ENCODE data around the gene MAP1LC3A.

MAP1LC3A gene

DNA sequence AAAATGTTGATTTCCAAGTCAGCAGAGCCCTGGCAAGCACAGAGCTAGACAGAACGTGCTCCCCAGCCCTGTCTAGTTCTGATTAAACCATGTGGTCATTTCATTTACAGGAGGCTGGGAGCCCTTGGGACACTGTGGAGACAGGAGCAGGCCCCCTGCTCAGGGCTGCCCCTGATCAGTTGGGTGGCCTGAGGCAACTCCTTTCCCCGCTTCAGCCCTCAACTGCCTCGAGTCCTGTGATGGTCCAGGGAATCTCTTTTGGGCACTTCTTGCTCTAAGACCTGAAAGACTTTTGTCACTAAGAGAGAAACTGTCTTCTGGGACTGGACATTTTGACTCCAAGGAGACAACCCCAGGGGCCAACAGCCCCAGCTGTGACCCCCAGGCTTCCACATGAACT lies 28.8 kb upstream of the MAP1LC3A start:
- no peak for DNase-seq (ENCODE audit: low read depth in 2 of 2)

DNA sequence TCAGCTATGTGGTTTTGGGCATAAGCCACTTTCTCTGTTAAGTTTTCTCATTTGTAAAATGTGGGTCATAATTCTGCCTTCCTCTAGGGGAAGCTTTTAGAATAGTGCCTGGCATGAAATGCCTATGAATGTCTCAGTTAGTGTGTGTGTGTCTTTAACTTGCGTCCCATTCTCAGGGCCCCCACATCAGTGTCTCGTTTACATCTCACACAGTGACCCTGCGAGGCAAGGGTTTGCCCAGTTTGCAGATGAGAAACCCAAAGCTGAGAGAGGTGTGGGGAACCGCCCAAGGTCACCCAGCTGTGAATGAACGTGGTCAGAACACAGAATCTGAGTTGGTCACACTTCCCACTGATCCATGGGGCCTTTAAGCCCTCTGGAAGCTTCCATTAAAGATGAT lies 28.2 kb upstream of the MAP1LC3A start:
- no peak for DNase-seq (ENCODE audit: low read depth in 2 of 2)

DNA sequence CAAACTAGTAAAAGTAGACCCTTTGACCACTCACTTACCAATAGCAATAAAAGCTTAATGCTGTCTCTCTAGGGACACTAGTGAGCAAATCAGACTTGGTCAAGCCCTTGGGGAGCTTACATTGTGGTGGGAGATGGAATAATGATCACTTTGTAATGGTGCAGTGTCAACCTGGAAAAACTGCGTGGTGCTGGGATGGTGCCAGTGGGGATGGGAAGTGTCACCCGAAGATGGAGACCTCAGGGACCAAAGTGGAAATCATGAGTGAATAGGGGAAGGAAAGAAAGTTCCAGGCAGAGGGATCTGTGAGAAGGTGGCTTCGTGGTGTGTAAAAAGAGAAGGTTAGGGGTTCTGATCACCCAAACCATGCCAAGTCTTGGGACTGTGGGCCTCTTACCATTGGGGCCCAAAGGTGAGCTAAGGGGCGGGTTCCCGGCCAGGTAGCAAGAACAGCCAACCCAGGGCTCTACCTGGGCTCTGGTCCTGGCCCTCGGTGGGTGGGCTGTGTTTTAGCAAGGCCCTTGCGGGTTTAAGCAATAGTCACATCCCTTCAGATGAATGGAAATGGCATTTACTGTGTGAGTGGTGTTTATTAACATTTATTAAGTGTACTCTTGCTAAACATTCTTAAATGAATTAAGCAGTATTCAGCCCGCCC lies 26.8 kb upstream of the MAP1LC3A start:
- DNase-seq (ENCODE audit: low read depth in 2 of 2) = no peak

DNA sequence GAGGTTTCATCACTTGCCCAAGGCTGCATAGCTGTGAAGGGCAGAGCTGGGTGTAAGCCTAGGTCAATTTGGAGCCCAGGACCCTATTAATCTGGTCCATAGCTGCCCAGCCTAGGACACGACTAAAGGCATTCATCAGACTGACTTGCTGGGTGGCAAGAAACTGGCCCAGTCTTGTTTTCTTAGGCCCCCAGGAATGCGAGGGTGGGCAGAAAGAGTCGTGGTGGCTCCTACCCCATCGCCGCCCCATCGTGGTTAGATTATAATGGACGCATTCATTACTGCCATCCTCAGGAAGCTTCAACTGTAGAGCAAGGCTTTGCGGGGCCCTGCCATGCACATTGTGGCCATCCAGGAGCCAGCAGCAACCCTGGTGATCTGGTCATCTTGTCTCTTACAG lies 26.2 kb upstream of the MAP1LC3A start:
- no peak for DNase-seq (ENCODE audit: low read depth in 2 of 2)

DNA sequence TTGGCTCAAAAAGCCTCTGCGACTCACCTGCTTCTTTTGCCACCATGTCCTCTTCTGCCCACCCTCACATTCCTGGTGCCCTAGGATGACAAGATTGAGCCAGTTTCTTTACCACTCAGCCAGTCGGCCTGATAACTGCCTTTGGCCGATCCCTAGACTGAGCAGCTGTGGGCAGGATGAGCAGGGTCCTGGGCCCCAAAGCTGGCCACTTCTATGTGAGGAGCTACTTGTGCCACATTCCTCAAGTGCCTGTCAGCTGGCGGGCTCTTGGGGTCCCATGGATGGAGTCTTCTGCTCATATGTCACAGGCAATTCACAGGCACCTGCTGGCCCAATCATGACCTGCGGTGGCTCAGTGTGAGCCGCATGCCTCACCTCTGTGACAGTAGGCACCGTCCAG lies 25.8 kb upstream of the MAP1LC3A start:
- DNase-seq (ENCODE audit: low read depth in 2 of 2) = no peak

DNA sequence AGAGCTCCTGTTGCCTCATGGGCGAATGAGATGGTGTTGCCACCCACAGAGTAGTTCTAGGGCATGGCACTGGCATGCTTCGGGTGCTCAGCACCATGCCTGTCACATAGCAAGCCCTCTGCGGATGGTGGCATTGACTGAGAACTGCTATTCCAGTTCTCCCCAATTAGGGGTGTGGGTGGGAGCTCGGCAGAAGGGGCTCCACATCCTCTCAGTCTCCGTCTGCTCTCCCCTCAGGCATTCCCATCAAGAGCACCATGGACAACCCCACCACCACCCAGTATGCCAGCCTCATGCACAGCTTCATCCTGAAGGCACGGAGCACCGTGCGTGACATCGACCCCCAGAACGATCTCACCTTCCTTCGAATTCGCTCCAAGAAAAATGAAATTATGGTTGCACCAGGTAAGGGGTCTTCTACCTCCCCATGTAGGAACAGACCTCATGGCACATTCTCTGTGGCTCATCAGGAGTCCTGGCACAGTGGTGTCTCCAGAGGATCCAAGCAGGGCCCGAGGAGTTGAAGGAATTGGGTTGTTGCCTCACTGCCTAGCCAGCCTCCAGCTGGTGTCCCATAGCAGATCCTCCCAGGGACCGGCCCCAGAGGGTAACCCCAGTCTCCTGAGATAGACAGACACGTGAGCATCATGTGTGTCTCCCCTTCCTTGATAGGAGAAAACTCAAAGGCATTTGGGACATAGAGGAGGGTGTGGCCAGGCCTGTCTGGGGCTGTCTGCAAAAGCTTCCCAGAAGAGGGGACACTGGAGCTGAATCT lies 23.9 kb upstream of the MAP1LC3A start:
- no peak for DNase-seq (ENCODE audit: low read depth in 2 of 2)

DNA sequence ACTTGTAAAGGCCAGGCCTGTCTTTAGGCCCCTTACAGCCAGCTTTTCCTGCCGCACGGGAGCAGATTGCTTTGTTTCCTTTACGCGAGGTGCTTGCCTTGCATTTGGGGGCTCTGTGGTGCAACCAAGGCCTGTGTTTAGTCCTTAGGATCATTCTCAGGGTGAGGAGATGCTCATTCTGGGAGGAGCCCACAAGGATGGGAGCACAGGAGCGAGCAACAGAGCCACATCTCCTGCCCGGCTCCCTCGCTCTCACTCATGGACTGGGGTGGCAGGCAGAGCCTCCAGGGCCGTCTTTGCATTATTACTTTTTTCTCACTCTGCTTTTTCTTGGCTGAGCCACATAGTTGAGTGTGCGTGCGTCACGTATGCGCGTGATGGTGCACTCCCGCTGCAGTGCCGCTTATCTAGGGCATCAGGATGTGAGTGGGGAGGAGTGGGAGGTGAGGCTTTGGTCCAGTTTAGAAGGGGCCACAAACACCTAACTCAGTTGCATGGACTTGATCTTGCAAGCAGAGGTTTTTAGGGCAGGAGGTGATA lies 23.1 kb upstream of the MAP1LC3A start:
- DNase-seq (ENCODE audit: low read depth in 2 of 2) = no peak

DNA sequence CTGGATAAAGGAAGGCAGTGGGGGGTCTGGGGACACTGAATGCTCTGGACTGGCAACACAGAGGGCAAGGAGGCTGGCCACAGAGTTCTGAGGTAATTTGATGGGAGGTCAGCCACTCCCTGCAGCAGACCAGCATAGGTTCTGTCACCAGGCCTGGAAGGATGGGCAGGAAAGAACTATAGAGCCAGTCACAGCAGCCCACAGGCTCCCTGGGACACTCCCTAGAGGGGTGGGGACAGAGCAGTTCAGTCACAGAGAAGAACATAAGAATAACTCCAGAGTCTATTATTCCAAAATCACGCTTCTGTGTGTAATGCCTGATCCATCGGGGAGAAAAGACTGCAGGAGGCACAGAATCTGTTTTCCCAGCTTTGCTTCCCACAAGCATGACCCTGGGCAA lies 22.7 kb upstream of the MAP1LC3A start:
- no peak for DNase-seq (ENCODE audit: low read depth in 2 of 2)

DNA sequence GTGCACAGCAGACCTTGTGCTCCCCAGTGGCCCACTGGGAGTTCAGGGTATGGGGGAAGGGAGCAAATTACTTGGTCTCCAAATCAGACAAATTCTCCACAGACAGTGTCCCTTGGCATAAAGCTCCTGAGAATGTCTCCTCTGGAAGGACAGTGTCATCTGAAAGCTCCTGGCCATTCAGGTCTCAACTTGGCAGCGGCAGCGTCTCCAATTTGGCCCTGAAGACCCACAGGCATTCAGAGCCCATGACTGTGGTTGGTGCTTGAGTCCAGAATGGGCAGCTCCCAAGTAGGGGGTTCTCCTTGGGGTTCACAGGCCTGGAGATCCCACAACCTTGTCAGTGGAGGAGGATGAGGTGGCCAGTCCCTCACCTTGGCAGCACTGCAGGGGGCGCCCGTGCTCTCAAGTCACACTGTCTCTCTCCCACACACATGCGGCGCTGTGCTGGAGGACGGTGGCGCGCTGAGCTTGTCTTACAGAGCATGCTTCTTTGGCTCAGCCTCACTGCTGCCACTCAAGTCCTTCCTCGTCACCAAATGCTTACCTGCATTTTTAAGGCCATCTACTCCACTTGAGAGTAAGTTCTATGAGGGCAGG lies 21.6 kb upstream of the MAP1LC3A start:
- DNase-seq (ENCODE audit: low read depth in 2 of 2) = peak; percentile 23 to 38

DNA sequence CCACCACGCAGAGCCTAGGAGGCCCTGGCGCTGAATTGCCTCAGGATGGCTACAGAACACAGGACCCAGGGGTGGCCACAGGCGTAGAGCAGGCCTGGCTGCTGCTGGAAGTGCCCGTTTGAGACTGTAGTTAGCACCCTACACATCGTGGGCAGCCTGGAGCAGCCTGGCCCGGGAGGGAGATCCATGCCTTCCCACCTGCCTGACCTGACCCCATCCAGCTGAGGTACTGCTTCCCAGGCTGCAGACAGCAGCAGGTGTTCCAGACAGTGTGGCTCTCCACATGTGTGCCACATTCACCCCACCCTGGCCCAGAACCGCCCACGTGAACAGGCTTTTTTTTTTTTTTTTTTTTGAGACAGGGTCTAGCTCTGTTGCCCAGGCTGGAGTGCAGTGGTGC lies 20.9 kb upstream of the MAP1LC3A start:
- no peak for DNase-seq (ENCODE audit: low read depth in 2 of 2)

DNA sequence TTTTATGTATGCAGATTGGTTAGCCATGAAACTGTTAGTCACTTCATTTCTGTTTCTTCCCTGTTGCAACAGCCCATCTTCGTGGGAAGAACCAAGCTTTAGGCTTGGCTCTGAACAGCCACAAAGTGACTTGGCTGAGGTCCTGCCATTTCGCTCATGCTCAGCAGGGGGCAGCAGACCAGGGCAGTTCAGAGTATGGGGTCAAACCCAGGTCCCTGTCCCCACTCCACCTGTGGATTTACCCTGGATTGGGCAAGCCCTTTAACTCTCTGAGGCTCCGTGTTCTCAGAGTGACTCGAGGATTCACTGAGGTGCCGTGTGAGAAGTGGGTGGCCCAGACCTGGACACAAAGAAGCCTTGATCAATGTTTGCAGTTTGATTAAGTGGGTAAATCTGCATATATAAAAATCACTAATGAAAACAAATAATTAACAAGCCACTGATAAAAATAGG lies 19.8 kb upstream of the MAP1LC3A start:
- DNase-seq (ENCODE audit: low read depth in 2 of 2) = peak; percentile 23 to 50

DNA sequence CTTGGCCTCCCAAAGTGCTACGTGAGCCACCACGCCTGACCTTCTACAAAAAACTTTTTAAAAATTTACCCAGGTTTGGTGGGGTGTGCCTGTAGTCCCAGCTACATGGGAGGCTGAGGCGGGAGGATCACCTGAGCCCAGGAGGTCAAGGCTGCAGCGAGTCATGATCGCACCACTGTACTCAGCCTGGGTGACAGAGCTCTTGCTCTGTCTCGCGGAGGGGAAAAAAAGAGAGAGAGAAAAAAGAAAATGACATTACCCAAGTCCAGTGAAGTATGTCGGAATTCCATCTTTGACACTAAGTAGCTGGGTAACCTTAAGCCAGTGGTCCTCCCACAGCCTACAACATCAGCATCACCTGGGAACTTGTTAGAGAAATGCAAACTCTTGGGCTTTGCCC lies 18.8 kb upstream of the MAP1LC3A start:
- no peak for DNase-seq (ENCODE audit: low read depth in 2 of 2)

DNA sequence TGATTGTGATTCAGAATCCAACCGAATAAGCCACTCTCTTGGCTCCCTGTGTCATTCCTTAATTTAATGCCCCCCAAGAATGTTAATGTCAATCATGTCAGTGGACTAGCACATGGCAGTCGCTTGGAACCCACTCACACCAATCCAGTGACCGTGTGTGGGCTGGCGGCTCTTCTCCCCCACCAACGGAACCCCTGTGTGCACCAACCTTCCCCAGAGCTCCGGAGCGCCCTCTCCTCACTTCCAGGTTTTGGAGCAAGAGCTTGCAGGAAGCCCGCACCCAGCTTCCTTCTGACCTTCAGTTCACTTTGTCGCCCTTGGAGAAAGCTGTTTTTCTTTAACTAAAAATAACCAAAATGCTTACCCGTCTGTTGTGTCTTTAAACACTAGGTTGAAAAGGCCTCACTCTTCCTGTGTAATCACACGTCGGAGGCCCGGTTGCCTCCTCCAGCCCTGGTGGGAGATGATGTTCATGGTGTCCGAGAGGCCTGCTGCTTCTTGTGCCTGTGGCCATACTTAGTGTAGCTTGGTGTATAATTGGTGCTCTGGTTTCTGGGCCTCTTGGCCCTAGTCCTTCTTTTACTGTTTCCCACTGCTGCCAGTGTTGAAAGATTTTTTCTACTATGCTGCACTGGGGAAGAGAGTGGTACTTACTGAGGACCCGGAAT lies 17.8 kb upstream of the MAP1LC3A start:
- DNase-seq (ENCODE audit: low read depth in 2 of 2) = no peak

DNA sequence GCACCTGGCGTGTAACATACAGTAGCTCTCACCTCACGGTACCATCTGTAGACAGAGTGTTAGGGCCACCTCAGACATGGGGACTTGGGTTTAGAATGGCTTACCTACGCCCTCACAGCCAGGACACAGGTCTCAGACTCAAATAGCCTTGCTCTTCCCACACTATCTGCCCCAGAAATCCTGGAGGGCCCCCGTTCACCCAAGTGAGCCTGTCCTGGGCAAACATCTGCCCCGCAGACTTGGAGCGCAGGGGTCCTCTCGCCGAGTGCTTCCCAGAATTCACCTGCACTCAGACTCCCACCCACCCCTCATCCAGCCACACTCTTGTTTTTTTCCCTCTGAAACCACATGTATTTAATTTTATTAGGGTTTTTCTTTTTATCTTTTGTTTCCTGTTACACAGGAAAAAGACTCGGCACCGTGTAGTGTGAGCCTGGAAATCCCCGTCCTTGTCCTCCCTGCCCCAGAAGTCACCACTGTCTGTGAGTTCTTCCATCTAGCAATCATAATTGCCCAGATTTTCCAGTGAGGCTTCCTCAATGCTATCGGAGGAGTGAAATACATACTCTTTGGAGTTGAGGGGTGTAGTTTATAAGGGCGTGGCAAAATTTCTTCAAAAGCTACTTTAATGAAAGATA lies 17.1 kb upstream of the MAP1LC3A start:
- DNase-seq (ENCODE audit: low read depth in 2 of 2) = no peak

DNA sequence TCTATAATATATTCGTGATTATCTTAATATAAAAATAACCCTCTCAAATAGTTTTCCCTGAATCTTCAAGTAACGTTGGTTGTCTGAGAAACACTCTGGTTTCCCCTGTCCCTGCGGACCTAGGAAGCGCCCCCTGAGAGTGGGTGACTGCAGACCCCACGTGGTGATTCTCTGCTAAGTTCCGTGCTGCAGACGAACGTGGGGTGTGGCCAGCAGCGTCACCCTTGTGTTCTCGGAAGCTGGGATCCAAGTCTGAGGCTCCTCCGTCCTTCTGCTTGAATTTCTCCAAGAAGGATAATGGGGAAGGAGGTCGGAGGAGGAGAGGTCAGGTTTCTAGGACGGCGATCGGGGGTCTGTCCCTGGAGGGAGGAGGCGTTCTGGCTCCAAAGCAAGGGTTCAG lies 16.6 kb upstream of the MAP1LC3A start:
- DNase-seq (ENCODE audit: low read depth in 2 of 2) = no peak

DNA sequence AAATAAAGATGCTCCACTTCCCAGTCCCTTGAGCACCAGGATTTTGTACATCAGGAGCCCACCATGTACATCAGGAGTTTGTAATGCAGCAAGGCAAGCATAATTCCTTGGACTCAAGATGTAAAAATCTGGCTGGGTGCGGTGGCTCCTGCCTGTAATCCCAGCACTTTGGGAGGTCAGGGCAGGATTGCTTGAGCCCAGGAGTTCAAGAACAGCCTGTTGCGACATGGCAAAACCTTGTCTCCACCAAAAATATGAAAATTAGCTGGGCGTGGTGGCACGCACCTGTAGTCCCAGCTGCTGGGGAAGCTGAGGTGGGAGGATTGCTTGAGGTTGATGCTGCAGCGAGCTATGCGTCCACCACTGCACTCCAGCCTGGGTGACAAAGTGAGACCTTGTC lies 16.1 kb upstream of the MAP1LC3A start:
- no peak for DNase-seq (ENCODE audit: low read depth in 2 of 2)

DNA sequence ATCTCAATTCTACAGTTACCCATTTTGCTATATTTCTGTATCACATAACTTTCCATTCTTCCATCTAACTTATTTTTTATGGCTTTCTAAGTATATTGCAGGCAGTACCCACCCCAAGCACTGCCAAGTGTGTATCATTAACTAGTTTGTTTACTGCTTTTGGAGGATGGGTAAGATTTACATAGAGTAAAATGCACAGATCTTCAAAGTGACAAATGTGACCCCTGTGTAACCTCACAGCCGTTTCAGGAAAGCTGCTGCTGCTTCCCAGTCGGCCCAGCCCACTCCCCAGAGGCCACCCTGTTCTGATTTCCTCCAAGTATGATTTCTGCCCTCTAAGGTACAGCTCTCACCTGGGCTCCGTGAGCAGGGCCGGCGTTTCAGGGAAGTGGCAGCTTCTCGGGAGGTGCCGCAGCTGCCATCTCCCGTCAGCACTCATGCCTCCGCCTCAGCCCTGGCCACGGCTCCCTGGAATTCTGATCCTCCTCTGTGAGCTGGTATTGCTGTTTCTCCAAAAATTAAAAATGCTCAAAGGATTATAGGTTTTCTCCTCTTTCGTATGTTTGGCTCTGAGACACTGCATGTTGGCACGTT lies 15.0 kb upstream of the MAP1LC3A start:
- DNase-seq (ENCODE audit: low read depth in 2 of 2) = no peak

DNA sequence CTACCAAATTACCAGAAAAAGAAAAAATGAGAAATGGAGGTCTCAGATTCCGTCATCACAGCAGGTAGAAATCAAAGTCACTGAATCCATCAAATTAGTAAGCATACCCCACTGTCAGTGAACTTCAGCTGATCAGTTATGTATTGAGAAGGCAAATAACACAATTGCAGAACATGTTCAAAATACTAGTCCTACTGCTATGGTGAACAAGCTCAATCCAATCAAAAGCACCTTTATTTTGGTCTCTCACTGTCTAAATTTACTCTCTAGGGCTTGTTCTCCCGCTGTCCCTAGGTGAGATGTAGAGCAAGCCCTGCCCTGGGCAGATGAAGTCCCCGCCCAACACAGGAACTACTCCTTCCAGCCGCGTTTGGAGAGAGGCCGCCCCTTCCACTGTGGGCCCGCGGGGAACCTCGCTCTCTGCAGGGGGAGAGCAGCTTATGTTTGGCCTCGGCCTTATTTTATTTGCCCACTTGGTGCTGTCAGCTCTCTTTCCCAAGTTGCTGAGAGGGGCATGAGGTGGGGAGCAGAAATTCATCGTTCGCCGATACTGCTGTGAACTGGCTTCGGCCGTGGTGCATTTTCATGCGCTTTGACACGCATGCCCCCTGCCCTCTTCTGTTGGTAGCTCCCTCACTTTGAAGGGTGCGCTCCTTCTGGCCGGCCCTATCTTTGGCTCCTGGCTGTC lies 14.3 kb upstream of the MAP1LC3A start:
- DNase-seq (ENCODE audit: low read depth in 2 of 2) = no peak

DNA sequence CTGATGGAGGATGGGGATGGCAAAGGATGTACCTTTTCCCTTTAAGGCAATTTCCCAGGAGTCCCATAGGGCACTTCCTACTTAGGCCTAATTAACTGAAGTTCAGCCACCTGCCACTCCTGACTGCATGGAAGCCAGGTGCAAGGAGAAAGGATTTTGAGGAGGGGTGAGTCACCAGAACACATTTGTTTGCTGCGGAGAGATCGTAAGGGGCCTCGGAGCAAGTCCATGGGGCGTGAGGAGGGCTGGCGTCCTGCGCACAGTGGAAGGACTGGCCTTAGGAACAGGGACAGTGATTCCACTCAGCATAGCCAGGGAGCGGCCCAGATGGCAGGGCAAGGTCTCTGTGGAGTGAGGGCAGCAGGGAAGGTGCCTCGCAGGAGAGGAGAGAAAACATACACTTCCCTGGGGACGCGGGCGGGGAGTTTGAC lies 11.8 kb upstream of the MAP1LC3A start:
- no peak for DNase-seq (ENCODE audit: low read depth in 2 of 2)

DNA sequence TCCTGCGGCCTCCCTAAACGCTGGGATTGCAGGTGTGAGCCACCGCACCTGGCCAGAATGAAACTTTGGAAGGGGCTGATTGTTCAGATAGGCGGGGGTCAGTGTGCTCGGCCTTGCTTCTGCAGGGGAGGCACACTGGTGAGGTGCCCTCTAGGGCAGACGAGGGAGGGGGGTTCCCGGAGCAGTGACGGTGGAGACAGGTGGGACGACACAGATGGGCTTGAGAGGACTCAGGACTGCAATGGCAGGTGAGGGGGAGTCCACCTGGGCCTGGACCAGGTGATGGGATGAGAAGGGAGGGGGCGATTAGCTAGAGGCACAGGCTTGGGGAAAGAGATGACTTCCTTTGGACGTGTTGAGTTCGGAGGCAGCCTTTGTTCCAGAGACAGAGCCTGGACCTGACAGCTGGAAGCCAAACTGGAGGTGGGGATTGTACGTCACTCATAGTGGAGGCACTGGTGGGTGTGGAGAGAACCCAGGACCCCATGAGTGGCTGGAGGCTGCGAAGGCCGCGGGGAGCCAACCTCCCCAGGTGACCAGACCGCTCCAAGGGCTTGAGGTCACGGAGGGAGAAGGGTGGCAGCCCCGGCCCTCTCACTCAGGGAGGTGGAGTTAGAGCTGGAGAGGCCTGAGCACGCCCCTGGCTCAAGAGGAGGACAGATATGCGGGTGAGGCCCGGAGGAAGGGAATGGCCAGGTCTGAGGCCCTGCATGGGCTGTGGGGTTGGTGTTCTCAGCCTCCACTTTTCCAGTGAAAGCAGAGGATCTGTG lies 10.5 kb upstream of the MAP1LC3A start:
- DNase-seq (ENCODE audit: low read depth in 2 of 2) = no peak
